HepG2 (cell line): Measurements from ENCODE around the gene NFYC. TPM values are rescaled to one million over a fixed set of nuclear protein-coding genes. Genes with fewer than 3 reads are reported as not detected.

Experiments
- EP300 ChIP-seq, 3 experiments: sonication (generic) in 1 of 3; formaldehyde crosslinking in 1 of 3; IDR thresholded peaks; 2 replicates each; pipeline versions ENCODE4 v1.5.1 to v1.6.1; 2011 to 2020; ENCODE audit warnings: low read depth in 2 of 3, low read length in 2 of 3, borderline replicate concordance in 1 of 3, improper control_type of control experiment in 1 of 3, mild to moderate bottlenecking in 1 of 3, missing genetic modification reagents in 1 of 3, moderate library complexity in 1 of 3
- GATAD1 ChIP-seq: IDR thresholded peaks from 2 replicates; pipeline ENCODE4 v1.6.1; 2016; ENCODE audit warnings: missing genetic modification reagents, missing compliant biosample characterization
- HDAC2 ChIP-seq: sonication (generic); formaldehyde crosslinking; IDR thresholded peaks from 2 replicates; pipeline ENCODE4 v1.4.0; 2020; ENCODE audit warnings: missing genetic modification reagents
- HNF4A ChIP-seq: sonication (generic); formaldehyde crosslinking; IDR thresholded peaks from 2 replicates; pipeline ENCODE4 v1.4.0; 2020; ENCODE audit warnings: missing genetic modification reagents
- NCOA2 ChIP-seq: sonication (generic); formaldehyde crosslinking; IDR thresholded peaks from 2 replicates; pipeline ENCODE4 v1.8.0; 2022; ENCODE audit warnings: inconsistent platforms
- NR2F1 ChIP-seq, 2 experiments: fragments of 450-650 bp in 1 of 2; formaldehyde crosslinking in 1 of 2; IDR thresholded peaks; 2 replicates each; pipeline versions ENCODE4 v1.5.0 to v1.6.1; 2016 to 2020; ENCODE audit warnings: mild to moderate bottlenecking in 1 of 2, missing compliant biosample characterization in 1 of 2, missing genetic modification reagents in 1 of 2, moderate library complexity in 1 of 2
- NR3C1 ChIP-seq: sonication (generic); formaldehyde crosslinking; IDR thresholded peaks from 2 replicates; pipeline ENCODE4 v1.4.0; 2020; ENCODE audit warnings: missing genetic modification reagents
- PCBP1 ChIP-seq: fragments of 200-400 bp; formaldehyde crosslinking; IDR thresholded peaks from 2 replicates; pipeline ENCODE4 v1.6.1; 2017; ENCODE audit warnings: mild to moderate bottlenecking, low read depth, low read length, borderline replicate concordance
- SPEN ChIP-seq: sonication (generic); formaldehyde crosslinking; IDR thresholded peaks from 2 replicates; pipeline ENCODE4 v1.5.1; 2020; ENCODE audit warnings: low read depth, mild to moderate bottlenecking, missing genetic modification reagents
- TEF ChIP-seq: sonication (generic); formaldehyde crosslinking; IDR thresholded peaks from 2 replicates; pipeline ENCODE4 v1.5.0; 2020; ENCODE audit warnings: missing genetic modification reagents
- ZBTB10 ChIP-seq: sonication (generic); formaldehyde crosslinking; IDR thresholded peaks from 2 replicates; pipeline ENCODE4 v1.4.0; 2020; ENCODE audit warnings: missing genetic modification reagents, borderline replicate concordance
- ZNF124 ChIP-seq: sonication (generic); formaldehyde crosslinking; IDR thresholded peaks from 2 replicates; pipeline ENCODE4 v1.4.0; 2020; ENCODE audit warnings: missing genetic modification reagents
- ZNF24 ChIP-seq: fragments of 450-650 bp; IDR thresholded peaks from 2 replicates; pipeline ENCODE4 v1.6.1; 2017; ENCODE audit warnings: antibody characterized with exemption, mild to moderate bottlenecking
- ZNF431 ChIP-seq: sonication (generic); formaldehyde crosslinking; IDR thresholded peaks from 2 replicates; pipeline ENCODE4 v1.9.0; 2022; ENCODE audit warnings: missing genetic modification reagents, low read depth, mild to moderate bottlenecking, borderline replicate concordance
- ZNF777 ChIP-seq: sonication (generic); formaldehyde crosslinking; IDR thresholded peaks from 2 replicates; pipeline ENCODE4 v1.4.0; 2020; ENCODE audit warnings: missing genetic modification reagents
- ZSCAN20 ChIP-seq: sonication (generic); formaldehyde crosslinking; IDR thresholded peaks from 2 replicates; pipeline ENCODE4 v1.4.0; 2020; ENCODE audit warnings: missing genetic modification reagents, mild to moderate bottlenecking, borderline replicate concordance
- polyA plus RNA-seq, 8 experiments: library from polyadenylated mRNA; depleted of rRNA in 3 of 8; stranded (reverse) in 7 of 8; unstranded in 1 of 8; fragments of >200 nt; fragmentation: Illumina TruSeq in 4 of 8; extraction: Trizol in 4 of 8; gene quantifications; 2 replicates each; pipeline versions ENCODE4 v1.2.1 to v1.2.3, GENCODE V29; 2011 to 2016; ENCODE audit warnings: low read depth in 4 of 8, missing spikeins in 1 of 8, mixed read lengths in 1 of 8; ENCODE audit not compliant: insufficient read depth in 1 of 8
- total RNA-seq, 5 experiments: library from RNA; depleted of rRNA; stranded (reverse); fragments of >200 nt; fragmentation: Illumina TruSeq; extraction: Trizol; gene quantifications; 2 replicates each; pipeline ENCODE4 v1.2.3, GENCODE V29; 2016; ENCODE audit warnings: low read depth in 1 of 5
- TF ChIP-seq, protein P1 (sequence below): sonication (generic); formaldehyde crosslinking; IDR thresholded peaks from 2 replicates; pipeline ENCODE4 v1.8.1; 2023; ENCODE audit warnings: mild to moderate bottlenecking, inconsistent platforms, moderate library complexity, missing genetic modification reagents, borderline replicate concordance
- TF ChIP-seq, protein P2 (sequence below): sonication (generic); formaldehyde crosslinking; IDR thresholded peaks from 2 replicates; pipeline ENCODE4 v1.4.0; 2020; ENCODE audit warnings: mild to moderate bottlenecking, missing genetic modification reagents, borderline replicate concordance
- TF ChIP-seq, protein P3 (sequence below): sonication (generic); formaldehyde crosslinking; IDR thresholded peaks from 2 replicates; pipeline ENCODE4 v1.4.0; 2020; ENCODE audit warnings: missing genetic modification reagents, mild to moderate bottlenecking, borderline replicate concordance

NFYC gene
- total and polyA plus RNA-seq, 2 of the 13 experiments (the other 11 are each of a cell fraction or from before 2014, with no cell fraction given): 33.9 to 73.7 TPM

DNA sequence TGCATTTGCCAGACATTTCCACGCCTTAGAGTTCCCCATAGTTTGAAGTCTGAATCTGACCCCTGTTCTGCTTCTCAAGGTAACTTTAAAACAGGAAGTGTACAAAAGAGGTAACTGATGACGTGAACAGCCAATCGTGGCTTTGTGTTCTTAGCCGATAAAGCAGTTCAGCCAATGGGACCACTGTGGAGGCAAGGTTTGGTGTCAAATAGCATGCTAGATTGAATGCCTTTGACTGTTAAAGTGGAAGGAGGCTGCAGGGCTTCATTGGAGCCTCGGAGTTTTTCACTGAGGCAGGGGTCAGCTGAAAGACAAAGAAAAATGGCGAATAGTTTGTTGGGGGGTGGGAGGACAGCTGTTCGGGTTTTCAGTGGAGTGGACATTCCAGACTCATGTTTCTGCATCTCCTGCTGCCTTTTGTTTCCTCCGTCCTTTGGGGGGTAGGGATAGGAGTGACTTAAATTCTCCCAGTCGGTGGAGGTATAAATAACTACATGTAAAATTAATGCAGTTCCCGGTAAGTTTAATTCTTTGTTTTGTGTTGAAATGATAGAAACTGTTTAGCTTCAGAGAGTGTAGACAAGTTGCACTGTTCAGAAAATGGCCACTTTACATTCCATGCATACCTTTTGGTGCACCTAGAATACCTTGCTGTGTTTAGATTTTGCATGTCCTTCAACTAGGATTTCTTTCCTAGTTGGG is 17.7 kb downstream of the NFYC start (continued):
- TF ChIP-seq ZSCAN20: no peak
- no peak for TF ChIP-seq ZNF431 (CRISPR knock-in tag)
- TF ChIP-seq ZNF24: no peak
- TF ChIP-seq GATAD1 (CRISPR knock-in tag): peak; percentile 64
- no peak for TF ChIP-seq NR2F1 (CRISPR knock-in tag; IDR thresholded peaks at IDR 0.05)
- TF ChIP-seq, protein P1, sequence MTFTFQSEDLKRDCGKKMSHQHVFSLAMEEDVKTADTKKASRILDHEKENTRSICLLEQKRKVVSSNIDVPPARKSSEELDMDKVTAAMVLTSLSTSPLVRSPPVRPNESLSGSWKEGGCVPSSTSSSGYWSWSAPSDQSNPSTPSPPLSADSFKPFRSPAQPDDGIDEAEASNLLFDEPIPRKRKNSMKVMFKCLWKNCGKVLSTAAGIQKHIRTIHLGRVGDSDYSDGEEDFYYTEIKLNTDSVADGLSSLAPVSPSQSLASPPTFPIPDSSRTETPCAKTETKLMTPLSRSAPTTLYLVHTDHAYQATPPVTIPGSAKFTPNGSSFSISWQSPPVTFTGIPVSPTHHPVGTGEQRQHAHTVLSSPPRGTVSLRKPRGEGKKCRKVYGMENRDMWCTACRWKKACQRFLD: no peak
- no peak for TF ChIP-seq TEF
- 0 out of 2 replicates have a peak, but pooled peaks have one; percentile 12 for TF ChIP-seq ZNF777
- no peak for TF ChIP-seq ZNF124 (CRISPR knock-in tag)
- TF ChIP-seq HNF4A (CRISPR knock-in tag): no peak
- TF ChIP-seq SPEN (CRISPR knock-in tag): peak; percentile 45; the same call in 1 of the 2 replicates
- TF ChIP-seq EP300 (IDR thresholded peaks at IDR 0.05; ENCODE audit: low read depth in 2 of 2, low read length in 2 of 2): peak in 1 of 2 experiments; percentile 14; a peak in 1 of 4 replicates
- TF ChIP-seq EP300 (CRISPR knock-in tag; IDR thresholded peaks at IDR 0.05; ENCODE audit: borderline replicate concordance): 0 out of 2 replicates have a peak, but pooled peaks have one; percentile 9
- TF ChIP-seq HDAC2 (CRISPR knock-in tag): peak; percentile 33; the same call in 1 of the 2 replicates
- no peak for TF ChIP-seq NR3C1 (CRISPR knock-in tag)
- TF ChIP-seq NCOA2 (CRISPR knock-in tag): peak; percentile 25
- TF ChIP-seq, protein P2, sequence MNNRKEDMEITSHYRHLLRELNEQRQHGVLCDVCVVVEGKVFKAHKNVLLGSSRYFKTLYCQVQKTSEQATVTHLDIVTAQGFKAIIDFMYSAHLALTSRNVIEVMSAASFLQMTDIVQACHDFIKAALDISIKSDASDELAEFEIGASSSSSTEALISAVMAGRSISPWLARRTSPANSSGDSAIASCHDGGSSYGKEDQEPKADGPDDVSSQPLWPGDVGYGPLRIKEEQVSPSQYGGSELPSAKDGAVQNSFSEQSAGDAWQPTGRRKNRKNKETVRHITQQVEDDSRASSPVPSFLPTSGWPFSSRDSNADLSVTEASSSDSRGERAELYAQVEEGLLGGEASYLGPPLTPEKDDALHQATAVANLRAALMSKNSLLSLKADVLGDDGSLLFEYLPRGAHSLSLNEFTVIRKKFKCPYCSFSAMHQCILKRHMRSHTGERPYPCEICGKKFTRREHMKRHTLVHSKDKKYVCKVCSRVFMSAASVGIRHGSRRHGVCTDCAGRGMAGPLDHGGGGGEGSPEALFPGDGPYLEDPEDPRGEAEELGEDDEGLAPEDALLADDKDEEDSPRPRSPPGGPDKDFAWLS (CRISPR knock-in tag): no peak
- TF ChIP-seq ZBTB10 (CRISPR knock-in tag): no peak
- TF ChIP-seq PCBP1: no peak
- TF ChIP-seq, protein P3, sequence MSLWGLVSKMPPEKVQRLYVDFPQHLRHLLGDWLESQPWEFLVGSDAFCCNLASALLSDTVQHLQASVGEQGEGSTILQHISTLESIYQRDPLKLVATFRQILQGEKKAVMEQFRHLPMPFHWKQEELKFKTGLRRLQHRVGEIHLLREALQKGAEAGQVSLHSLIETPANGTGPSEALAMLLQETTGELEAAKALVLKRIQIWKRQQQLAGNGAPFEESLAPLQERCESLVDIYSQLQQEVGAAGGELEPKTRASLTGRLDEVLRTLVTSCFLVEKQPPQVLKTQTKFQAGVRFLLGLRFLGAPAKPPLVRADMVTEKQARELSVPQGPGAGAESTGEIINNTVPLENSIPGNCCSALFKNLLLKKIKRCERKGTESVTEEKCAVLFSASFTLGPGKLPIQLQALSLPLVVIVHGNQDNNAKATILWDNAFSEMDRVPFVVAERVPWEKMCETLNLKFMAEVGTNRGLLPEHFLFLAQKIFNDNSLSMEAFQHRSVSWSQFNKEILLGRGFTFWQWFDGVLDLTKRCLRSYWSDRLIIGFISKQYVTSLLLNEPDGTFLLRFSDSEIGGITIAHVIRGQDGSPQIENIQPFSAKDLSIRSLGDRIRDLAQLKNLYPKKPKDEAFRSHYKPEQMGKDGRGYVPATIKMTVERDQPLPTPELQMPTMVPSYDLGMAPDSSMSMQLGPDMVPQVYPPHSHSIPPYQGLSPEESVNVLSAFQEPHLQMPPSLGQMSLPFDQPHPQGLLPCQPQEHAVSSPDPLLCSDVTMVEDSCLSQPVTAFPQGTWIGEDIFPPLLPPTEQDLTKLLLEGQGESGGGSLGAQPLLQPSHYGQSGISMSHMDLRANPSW (CRISPR knock-in tag): no peak
